GM18868 (cell line): ENCODE data around the gene KLRD1.
"Not testable (repeated sequence)": the region's sequence is repeated elsewhere in the genome, so short reads cannot be mapped to it uniquely, and the experiment has no call there.

Experiments
- ATAC-seq: cut with Tn5 transposase; IDR thresholded peaks from one replicate; pipeline ENCODE4 v1.9.1; 2021; ENCODE audit warnings: mild to moderate bottlenecking, moderate library complexity; ENCODE audit not compliant: unreplicated experiment

KLRD1 gene

DNA sequence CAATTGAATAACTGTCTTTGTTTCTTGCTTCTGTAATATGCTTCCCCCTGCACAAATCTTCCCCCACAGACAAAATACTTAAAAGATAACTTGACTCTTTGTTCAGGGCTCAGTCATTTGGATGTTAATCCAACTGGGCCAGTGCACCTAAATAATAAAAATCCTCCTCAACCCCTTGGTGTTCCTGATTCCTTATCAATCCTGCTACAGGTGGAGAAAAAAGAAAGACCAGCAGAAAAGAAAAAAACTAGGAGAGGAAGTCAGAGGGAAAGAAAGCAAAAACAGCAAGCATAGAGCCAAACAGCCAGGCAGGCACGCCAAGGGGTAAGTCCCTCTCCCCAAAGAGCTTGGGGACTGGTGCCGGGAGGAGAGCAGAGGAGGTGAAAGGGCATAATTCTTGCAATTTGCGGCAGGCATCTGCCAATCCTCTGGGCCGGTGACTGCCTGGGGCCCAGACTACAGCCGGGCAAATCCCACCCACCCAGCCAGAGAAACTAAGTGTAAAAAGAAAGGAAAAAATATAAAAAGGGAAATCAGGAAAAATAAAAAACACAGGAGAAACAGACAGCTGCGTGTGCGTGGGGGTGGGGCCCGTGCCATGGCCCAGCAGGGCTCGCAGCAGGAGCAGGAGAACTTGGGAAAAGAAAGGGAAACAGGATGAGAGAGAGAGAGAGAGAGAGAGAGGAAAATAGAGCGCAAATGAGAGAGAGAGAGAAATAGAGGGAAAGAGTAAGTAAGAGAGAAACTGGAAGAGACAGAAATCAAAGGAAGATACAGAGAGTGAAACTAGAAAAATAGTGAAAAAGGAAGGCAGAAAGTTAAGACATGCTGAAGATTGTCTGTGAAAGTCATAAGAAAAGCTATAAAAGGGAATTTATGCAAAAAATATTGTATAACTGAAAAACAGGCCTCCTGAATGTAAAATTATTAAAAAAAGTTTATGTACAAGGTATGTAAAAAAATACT is 60.8 kb downstream of the KLRD1 start:
- no peak for ATAC-seq

DNA sequence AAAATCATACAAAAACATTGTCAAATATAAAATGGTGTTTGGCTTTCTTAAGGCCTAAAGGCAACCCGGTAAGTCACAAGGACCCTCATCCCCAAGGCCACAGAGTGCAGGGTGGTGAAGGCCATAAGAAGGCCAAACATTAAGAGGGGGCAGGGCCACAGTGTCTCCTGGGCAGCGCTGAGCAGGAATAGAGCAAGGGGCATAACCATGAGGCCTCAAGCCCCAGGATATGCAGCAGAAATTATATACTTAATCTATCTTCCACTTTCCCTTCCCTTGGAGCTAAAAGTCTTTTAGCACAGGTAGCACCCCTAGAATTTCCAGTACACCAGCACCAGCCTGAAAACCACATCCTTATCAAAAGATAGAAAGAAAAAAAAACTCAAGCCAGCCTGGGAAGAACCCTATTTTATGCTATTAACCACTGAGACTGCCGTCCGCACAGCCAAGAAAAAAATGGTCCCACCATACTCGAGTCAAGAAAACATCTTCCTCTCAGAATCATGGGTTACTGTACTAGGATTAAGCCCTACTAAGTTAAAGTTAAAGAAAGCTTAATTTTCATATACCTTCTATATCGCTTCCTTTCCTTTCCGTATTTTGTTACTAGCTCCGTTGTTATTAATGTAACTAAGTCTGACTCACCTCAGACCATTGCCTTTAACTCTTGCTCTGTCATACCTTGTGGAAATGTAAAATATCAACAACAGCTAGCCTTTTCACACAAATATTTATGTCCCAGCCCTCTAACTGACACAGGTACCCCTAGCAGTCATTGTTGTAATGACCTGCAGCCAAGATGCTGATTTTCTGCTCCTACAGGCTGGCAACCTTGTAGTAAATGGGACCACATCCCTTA is 62.1 kb downstream of the KLRD1 start:
- ATAC-seq, result no peak

DNA sequence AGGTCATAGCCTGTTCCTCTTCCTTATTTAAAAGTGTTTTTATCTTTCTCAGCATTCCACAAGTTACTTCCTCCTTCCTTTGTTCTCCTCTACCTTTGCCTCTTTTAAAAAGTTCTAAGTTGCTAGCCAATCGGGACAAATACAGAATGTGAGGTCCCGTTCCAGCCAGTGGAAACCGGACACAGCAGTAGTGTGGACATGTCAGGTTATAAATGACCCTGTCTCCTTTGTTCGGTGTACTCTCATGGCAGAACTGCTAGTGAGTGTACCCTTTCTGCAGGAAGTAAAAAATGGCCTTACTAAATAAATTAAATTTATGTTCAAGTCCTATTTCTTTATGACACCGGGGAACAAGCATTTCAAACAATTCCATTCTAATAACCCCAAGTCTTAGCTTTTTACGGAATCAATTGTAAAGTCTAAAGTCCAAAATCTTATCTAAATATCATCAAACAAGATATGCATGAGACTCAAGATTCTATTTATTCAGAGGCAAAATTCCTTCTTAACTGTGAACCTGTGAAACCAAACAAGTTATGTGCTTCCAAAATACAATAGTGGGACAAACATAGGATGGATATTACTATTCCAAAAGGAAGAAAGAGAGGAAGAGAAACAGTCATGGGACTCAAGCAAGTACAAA is 64.3 kb downstream of the KLRD1 start:
- not testable (repeated sequence) for ATAC-seq

DNA sequence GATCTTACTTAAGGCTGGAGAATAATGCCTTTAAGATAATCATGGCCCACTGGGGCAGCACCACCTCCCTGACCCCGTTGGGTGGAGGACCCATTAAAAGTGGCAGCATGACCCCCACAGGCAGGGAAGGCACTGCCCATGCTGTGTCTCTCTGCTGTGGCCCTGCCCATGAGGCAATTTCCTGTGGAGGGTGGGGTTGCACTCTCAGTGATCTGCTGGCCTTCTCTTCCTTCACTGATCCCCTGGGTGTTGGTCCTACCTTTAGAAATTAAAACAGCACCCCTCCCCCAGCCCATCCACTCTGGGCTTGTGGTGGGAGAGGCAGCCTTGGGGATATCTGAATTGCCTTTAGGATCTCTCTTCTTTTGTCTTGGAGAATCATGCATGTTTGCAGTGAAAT is 64.9 kb downstream of the KLRD1 start:
- ATAC-seq, result no peak

DNA sequence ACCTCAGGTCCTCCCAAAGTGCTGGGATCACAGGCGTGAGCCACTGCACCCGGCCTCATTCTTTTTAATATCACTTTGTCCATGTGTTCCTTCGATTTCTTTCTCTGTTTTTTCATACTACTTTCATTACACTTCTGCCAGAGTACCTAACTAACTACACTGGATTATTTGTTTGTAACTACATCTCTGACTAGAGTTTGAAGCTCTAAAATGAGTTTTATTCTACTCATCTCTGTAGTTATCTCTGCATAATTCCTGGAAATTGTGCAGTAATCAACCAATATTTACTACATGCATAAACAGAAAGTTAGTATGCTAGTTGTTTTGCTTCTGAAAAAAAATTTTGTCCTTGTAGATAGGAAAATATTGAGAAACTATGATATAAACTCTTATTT is 67.0 kb downstream of the KLRD1 start:
- ATAC-seq, result no peak

GRCh38 chr12:10378737-10379136 is 71.1 kb downstream of the KLRD1 start:
- not testable (repeated sequence) for ATAC-seq
